HG03095 (cell line): Measurements from ENCODE around the gene PLXNC1.

Experiments used
- ATAC-seq: cut with Tn5 transposase; IDR thresholded peaks from one replicate; pipeline ENCODE4 v1.9.1; 2021; ENCODE audit warnings: moderate library complexity; ENCODE audit not compliant: unreplicated experiment

PLXNC1 gene

GRCh38 chr12:94229902-94230301, 81.5 kb downstream of the PLXNC1 start:
- ATAC-seq, result no peak

GRCh38 chr12:94230357-94230905, 82.1 kb downstream of the PLXNC1 start:
- peak; percentile 49 for ATAC-seq

GRCh38 chr12:94231709-94232108, 83.3 kb downstream of the PLXNC1 start:
- no peak for ATAC-seq

GRCh38 chr12:94235848-94236247, 87.5 kb downstream of the PLXNC1 start:
- no peak for ATAC-seq

DNA sequence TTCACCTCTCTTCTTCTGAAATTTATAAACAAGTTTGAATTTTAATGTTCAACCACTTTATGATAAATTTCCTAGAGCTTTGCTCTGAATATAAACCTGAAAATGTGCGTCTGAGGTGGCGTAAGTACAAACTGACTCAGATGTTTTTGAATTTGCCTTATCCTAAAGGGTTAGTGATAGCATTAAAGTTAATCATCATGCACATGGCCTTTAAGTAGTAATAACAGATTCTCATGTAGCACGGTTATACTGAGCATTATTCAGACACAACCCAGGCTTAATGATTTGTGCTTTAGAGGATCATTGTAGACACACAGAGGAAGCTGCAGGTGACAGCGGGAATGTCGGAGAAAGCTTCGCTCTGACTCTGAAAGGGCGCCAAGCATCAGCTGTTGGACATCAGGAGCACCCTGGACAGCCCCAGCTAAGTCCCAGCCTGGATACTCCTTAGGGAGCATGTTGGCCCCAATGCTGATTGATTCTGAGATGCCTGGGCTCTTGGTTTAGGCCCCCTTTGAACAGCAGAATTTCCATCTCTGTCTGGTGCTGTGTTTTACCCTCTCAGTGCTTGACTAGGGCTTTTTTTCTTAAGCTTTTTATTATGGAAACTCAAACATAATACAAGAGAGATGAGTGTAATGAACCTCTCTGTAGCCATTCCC, 91.1 kb downstream of the PLXNC1 start:
- ATAC-seq, result no peak

DNA sequence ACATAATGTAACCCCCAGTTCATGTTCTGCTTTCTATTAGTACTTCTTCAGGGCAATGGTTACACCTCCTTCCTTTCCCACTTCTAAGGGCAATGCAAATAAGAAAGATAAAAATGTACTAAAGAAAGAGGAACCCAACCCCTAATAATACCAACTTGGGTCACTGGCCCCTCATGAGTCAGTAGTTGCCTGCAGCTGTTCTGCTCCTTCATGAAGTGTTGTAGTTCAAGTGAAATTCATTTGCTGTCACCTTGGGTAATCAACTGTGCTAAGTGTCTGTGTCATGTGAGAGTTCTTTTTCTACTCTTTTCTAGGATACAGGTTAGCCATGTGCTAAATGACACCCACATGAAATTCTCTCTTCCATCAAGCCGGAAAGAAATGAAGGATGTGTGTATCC, 91.8 kb downstream of the PLXNC1 start:
- peak; percentile 77 for ATAC-seq

- no peak for ATAC-seq
Observed at GRCh38 chr12:94242901-94243300, 94.5 kb downstream of the PLXNC1 start.

DNA sequence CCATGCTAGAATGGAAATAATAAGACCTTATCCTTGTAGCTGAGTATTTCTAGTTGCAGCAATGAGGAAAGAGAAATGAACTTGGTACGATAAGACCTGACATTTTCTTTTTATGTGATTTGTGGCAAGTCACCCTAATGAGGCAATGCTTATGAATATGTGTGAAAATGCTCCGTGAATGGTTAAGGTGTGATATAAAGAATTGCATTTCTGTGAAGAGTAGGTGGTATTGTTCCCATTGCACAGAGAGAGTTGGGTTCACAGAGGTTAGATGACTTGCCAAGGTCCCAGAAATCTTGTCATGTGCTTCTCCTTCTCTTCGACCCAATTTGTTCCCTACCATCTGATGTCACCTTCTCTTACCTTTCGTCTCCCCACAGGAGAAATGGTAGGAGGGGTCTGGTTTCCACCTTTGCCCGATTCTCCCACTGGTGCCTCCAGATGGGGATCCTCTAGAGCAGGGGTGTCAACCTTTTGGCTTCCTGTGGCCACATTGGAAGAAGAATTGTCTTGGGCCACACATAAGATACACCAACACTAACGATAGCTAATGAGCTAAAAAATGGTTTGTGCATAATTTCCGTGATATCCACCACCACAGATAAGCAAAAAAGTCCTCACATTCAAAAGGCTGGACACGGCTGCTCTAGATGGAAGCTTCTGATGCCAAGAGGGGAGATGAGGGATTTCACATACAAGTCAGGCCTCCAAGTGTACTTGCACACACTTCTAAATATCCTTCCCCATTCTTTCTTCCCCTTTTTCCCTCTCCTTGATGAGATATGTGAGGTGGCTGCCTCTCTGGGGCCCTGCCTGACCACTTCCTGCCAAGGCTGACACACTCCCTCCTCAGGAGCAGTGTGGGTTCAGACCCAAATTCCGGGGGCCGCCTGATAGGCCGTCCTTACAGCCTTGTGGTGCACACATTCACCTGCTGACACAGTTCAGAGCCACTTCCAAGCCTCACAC, 96.1 kb downstream of the PLXNC1 start:
- no peak for ATAC-seq

- ATAC-seq, result no peak
Observed at GRCh38 chr12:94245631-94246383, 97.4 kb downstream of the PLXNC1 start.

DNA sequence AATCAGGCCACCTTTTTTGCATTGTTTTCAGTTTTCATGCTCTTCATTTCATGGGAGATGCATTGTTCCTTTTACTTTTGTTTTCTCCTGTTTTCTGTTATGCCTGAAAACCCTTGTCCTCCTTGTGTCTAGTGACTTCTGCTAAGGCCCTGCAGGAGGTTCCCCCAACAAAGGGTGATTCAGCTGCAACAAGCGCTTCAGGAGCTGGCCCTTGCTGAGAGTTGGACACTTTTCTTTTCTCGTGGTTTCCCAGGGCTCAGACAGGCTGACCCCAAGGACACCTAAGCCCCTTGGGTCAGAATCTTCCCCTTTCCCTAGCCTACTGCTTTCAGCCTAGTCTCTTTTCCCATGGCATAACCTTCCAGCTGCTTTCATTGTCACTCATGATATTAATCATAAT, 98.9 kb downstream of the PLXNC1 start:
- ATAC-seq, result no peak

DNA sequence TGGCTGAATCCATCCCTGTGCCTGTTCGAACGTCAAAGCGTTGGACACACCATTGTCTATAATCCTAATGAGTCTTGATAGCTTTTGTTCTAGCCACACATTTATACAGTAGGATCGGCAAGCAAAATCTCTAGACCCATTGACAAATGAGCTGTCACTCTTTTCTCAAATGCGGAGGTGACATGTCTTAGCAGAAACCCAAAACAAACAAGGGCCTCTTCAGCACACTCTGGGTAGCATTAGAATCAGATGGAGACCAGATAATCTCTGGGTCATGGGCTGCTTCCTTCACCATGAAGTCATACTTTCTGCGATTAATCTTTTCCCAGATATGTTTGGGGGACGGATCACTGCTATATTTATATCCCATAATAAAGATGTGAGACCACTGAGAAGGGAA, 100.2 kb downstream of the PLXNC1 start:
- ATAC-seq, result no peak

DNA sequence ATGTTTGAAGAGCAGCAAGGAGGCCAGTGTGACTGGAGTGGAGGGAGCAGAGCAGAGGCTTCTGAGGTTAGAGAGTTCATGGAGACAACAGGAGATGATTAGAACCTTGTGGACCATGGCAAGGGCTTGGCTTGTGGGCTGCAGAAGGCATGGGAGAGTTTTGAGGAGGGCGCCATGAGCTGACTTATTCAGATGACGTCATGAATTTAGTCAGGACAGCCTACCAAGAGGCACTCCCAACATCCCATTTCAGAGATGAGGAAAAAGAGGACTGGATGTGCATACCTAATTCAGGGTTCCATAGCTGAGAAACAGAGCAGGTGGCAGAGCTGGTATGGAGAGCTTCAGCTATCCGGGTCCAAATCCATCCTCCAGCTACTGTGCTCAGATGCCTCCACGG, 101.8 kb downstream of the PLXNC1 start:
- no peak for ATAC-seq

DNA sequence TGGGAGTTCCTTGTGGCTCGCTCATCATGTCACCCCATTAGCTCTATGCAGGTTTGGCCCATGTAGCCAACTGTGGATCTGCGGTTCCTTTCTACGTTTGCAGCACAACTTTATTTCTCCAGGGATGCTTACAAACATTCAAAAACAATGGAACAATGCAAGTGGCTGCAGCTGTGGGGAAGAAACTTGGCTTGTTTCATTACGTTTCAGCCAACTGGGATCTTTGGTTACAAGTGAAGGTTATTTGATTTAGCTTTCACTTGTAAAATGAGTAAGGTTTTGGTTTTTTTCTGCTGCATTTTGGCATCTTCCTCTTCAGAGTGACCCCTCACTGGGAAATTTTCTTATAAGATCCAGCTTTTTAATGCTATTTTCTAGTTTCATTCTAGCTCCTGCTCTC, 105.9 kb downstream of the PLXNC1 start:
- ATAC-seq, result no peak

DNA sequence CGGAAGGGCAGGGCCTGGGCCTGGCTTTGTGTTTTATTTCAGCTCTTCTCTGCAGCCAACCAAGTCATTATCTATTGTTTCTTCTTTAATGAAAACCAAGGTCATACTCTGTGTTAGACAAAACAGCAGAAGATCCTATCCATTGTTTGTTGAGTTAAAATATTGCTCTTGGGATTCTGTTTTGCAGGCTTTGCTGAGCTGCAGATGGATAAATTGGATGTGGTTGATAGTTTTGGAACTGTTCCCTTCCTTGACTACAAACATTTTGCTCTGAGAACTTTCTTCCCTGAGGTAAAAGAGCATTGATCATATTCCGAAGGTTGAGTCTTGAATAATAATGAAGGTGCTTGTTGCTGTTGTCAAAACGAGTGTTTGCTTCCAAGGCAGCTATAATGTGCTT, 106.6 kb downstream of the PLXNC1 start:
- no peak for ATAC-seq

- ATAC-seq, result no peak
Observed at GRCh38 chr12:94255428-94255827, 107.1 kb downstream of the PLXNC1 start.

GRCh38 chr12:94258593-94258992, 110.2 kb downstream of the PLXNC1 start:
- peak; percentile 56 for ATAC-seq

DNA sequence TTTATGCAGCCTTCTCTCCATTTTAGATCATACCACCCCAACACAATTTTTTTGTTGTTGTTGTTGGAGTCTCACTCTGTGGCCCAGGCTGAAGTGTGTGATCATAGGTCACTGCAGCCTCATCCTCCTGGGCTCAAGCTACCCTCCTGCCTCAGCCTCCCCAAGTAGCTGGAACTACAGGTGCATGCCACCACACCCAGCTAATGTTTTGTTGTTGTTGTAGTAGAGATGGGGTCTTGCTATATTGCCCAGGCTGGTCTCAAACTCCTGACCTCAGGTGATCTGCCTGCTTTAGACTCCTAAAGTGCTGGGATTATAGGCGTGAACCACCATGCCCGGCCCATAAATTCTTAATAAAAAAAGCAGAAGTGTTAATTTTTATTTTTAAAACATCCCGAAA, 111.6 kb downstream of the PLXNC1 start:
- ATAC-seq, result no peak

DNA sequence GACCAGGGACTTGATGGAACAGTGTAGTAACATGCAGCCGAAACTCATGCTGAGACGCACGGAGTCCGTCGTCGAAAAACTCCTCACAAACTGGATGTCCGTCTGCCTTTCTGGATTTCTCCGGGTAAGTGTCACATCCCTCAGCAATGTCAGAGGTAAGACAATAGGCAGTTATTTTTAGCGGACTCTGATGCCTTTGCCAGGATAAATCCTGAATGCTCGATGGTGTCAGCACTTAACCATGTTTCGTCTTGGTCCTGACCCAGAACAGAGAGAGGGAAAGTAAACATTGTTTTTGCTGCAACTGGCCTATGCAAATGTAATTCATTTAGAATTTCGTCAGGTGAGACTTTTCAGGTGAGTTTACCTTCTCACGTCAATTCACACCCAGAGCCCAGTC, 112.3 kb downstream of the PLXNC1 start:
- no peak for ATAC-seq

DNA sequence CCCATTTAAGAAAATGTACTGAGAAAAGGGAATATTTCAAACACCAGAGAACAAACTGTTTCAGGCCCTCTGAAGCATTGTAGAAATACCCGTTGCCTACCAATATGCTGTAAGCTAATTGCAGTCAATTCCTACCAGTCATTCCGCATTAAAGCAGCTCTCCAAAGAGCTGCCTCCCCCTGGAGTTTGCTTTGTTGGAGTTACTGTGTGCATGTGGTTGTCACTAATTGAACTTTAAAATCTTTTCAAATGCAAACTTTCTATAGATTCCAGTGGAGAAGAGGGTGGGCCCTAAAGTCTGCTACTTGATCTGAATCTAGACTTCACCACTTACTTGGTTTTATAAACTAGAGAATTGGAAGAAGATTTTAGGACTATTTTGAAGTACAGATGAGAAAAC, 112.7 kb downstream of the PLXNC1 start:
- no peak for ATAC-seq

- no peak for ATAC-seq
Observed at GRCh38 chr12:94261786-94262185, 113.4 kb downstream of the PLXNC1 start.
